Measurements from ENCODE around the gene KIRREL1. TPM values are rescaled to one million over a fixed set of nuclear protein-coding genes. Genes with fewer than 3 reads are reported as not detected.

KIRREL1 gene
- total RNA-seq, 1 donor from 2014 or later, result 40.8 TPM

- peak; percentile 43 for DNase-seq
- no peak overlapping the region for H3K4me3 ChIP-seq
- TF ChIP-seq CTCF (IDR thresholded peaks at IDR 0.05), result no peak
- no peaks in the 10 kb centered on the region for H3K4me1 ChIP-seq
- H3K27me3 ChIP-seq, result no peaks in the 10 kb centered on the region
- intact Hi-C loops (cut with DNase I), result loop anchor here (10.0 kb wide), 1 partner anchor 55 kb away; no protein-coding TSS in a partner anchor
- H3K27ac ChIP-seq, result no peak overlapping the region
- no peak for ATAC-seq
- H3K9me3 ChIP-seq, result no peaks in the 10 kb centered on the region
- peaks cover 53% of the 10 kb centered on the region for H3K36me3 ChIP-seq
Observed at GRCh38 chr1:158089476-158089875, 96.0 kb downstream of the KIRREL1 start.

GRCh38 chr1:158089925-158090637, 96.6 kb downstream of the KIRREL1 start:
- no peak overlapping the region for H3K4me3 ChIP-seq
- H3K4me1 ChIP-seq, result no peaks in the 10 kb centered on the region
- ATAC-seq (no peak), DNase-seq (no peak)
- no peak for TF ChIP-seq CTCF (IDR thresholded peaks at IDR 0.05)
- intact Hi-C loops (cut with DNase I), result loop anchor here (5.0 to 10.0 kb wide), 2 partner anchors 55 to 98 kb away; partner anchors contain the start of gene KIRREL1
- H3K27ac ChIP-seq, result no peak overlapping the region
- peaks cover 53% of the 10 kb centered on the region for H3K36me3 ChIP-seq
- H3K9me3 ChIP-seq, result no peaks in the 10 kb centered on the region
- H3K27me3 ChIP-seq, result no peaks in the 10 kb centered on the region

GRCh38 chr1:158093376-158093775, 99.9 kb downstream of the KIRREL1 start:
- TF ChIP-seq CTCF (IDR thresholded peaks at IDR 0.05), result no peak
- Histone ChIP-seq H3K27ac (no peak overlapping the region), H3K4me3 (no peak overlapping the region), H3K36me3 (peaks cover 41% of the 10 kb centered on the region), H3K9me3 (no peaks in the 10 kb centered on the region), H3K4me1 (no peaks in the 10 kb centered on the region), H3K27me3 (no peaks in the 10 kb centered on the region)
- DNase-seq (peak; percentile 41), ATAC-seq (no peak)
- intact Hi-C loops (cut with DNase I), result loop anchor here (5.0 kb wide), 1 partner anchor 101 kb away; the partner anchor contains the start of gene KIRREL1

- intact Hi-C loops (cut with DNase I), result loop anchor here (5.0 kb wide), 1 partner anchor 102 kb away; the partner anchor contains the start of gene KIRREL1
- no peak overlapping the region for H3K4me3 ChIP-seq
- no peaks in the 10 kb centered on the region for H3K4me1 ChIP-seq
- no peak overlapping the region for H3K27ac ChIP-seq
- no peaks in the 10 kb centered on the region for H3K27me3 ChIP-seq
- H3K9me3 ChIP-seq, result no peaks in the 10 kb centered on the region
- DNase-seq (peak; percentile 52), ATAC-seq (no peak)
- H3K36me3 ChIP-seq, result peaks cover 32% of the 10 kb centered on the region
- no peak for TF ChIP-seq CTCF (IDR thresholded peaks at IDR 0.05)
Observed at GRCh38 chr1:158094571-158094970, 101.1 kb downstream of the KIRREL1 start.

- DNase-seq (no peak), ATAC-seq (peak; percentile 73)
- no peaks in the 10 kb centered on the region for H3K4me1 ChIP-seq
- TF ChIP-seq CTCF (IDR thresholded peaks at IDR 0.05), result peak; percentile 71
- peaks cover 21% of the 10 kb centered on the region for H3K36me3 ChIP-seq
- H3K9me3 ChIP-seq, result no peaks in the 10 kb centered on the region
- intact Hi-C loops (cut with DNase I), result no loop called here
- no peak overlapping the region for H3K27ac ChIP-seq
- H3K4me3 ChIP-seq, result no peak overlapping the region
- no peaks in the 10 kb centered on the region for H3K27me3 ChIP-seq
Observed at GRCh38 chr1:158095737-158096335, 102.4 kb downstream of the KIRREL1 start.

Data from upper lobe of right lung (tissue), 1 donor.